Trophoblast cell (in vitro differentiated cells and primary cell): ENCODE measurements around the gene CHST2.

Experiments
- DNase-seq, 2 donors: peaks; one replicate each; pipeline ENCODE4 v3.0.0-alpha.2; 2016
- H2AFZ ChIP-seq: 2 replicates; pipeline ENCODE4 v1.6.1; 2013; ENCODE audit warnings: low read length, moderate library complexity, mild to moderate bottlenecking; ENCODE audit not compliant: insufficient read depth, poor library complexity
- H2AK5ac ChIP-seq: 2 replicates; pipeline ENCODE4 v1.6.1; 2013; ENCODE audit warnings: mild to moderate bottlenecking, low read length
- H2BK120ac ChIP-seq: 2 replicates; pipeline ENCODE4 v1.6.1; 2013; ENCODE audit warnings: low read length, mild to moderate bottlenecking, moderate library complexity; ENCODE audit not compliant: insufficient read depth, poor library complexity
- H2BK12ac ChIP-seq: 2 replicates; pipeline ENCODE4 v1.6.1; 2013; ENCODE audit warnings: mild to moderate bottlenecking, low read length, moderate library complexity
- H2BK5ac ChIP-seq: 2 replicates; pipeline ENCODE4 v1.6.1; 2013; ENCODE audit warnings: low read length, low read depth, moderate library complexity, mild to moderate bottlenecking; ENCODE audit not compliant: poor library complexity
- H3K14ac ChIP-seq: 2 replicates; pipeline ENCODE4 v1.6.1; 2013; ENCODE audit warnings: mild to moderate bottlenecking, low read length
- H3K18ac ChIP-seq: 2 replicates; pipeline ENCODE4 v1.6.1; 2013; ENCODE audit warnings: mild to moderate bottlenecking, low read length
- H3K23ac ChIP-seq: 2 replicates; pipeline ENCODE4 v1.6.1; 2013; ENCODE audit warnings: low read length
- H3K27ac ChIP-seq: 2 replicates; pipeline ENCODE4 v1.5.1; 2013; ENCODE audit warnings: low read depth, mild to moderate bottlenecking, inconsistent platforms, low read length, moderate library complexity
- H3K27me3 ChIP-seq: 2 replicates; pipeline ENCODE4 v1.6.1; 2013; ENCODE audit warnings: inconsistent platforms, mild to moderate bottlenecking, low read length, moderate library complexity; ENCODE audit not compliant: insufficient read depth
- H3K36me3 ChIP-seq, 2 experiments: 1 replicate in 1 of 2; 2 replicates in 1 of 2; pipeline ENCODE4 v1.6.1; 2013; ENCODE audit warnings: low read length in 2 of 2, mild to moderate bottlenecking in 2 of 2, moderate library complexity in 1 of 2; ENCODE audit not compliant: insufficient read depth in 2 of 2, control insufficient read depth in 1 of 2
- H3K4ac ChIP-seq: 2 replicates; pipeline ENCODE4 v1.6.1; 2013; ENCODE audit warnings: low read depth, mild to moderate bottlenecking, low read length, moderate library complexity
- H3K4me1 ChIP-seq, 2 experiments: 1 replicate in 1 of 2; 2 replicates in 1 of 2; pipeline ENCODE4 v1.6.1; 2013; ENCODE audit warnings: low read length in 2 of 2, mild to moderate bottlenecking in 2 of 2, moderate library complexity in 1 of 2; ENCODE audit not compliant: insufficient read depth in 2 of 2, control insufficient read depth in 1 of 2
- H3K4me2 ChIP-seq: 2 replicates; pipeline ENCODE4 v1.6.1; 2013; ENCODE audit warnings: inconsistent platforms, mild to moderate bottlenecking, low read length, moderate library complexity
- H3K4me3 ChIP-seq: 2 replicates; pipeline ENCODE4 v1.5.1; 2013; ENCODE audit warnings: mild to moderate bottlenecking, low read depth, low read length, inconsistent platforms
- H3K79me1 ChIP-seq: one replicate; pipeline ENCODE4 v1.6.1; 2013; ENCODE audit warnings: low read length
- H3K79me2 ChIP-seq: 2 replicates; pipeline ENCODE4 v1.6.1; 2013; ENCODE audit warnings: low read length, mild to moderate bottlenecking; ENCODE audit not compliant: control insufficient read depth, insufficient read depth, poor library complexity
- H3K9ac ChIP-seq: 2 replicates; pipeline ENCODE4 v1.6.1; 2013; ENCODE audit warnings: mild to moderate bottlenecking, low read length
- H3K9me3 ChIP-seq: 2 replicates; pipeline ENCODE4 v1.6.1; 2013; ENCODE audit warnings: low read depth, mild to moderate bottlenecking, control low read depth, inconsistent platforms, low read length; ENCODE audit not compliant: insufficient read depth
- H4K12ac ChIP-seq: 2 replicates; pipeline ENCODE4 v1.6.1; 2013; ENCODE audit warnings: low read depth, mild to moderate bottlenecking, low read length, moderate library complexity
- H4K8ac ChIP-seq: 2 replicates; pipeline ENCODE4 v1.6.1; 2013; ENCODE audit warnings: low read depth, mild to moderate bottlenecking, low read length, moderate library complexity
- H4K91ac ChIP-seq: one replicate; pipeline ENCODE4 v1.6.1; 2013; ENCODE audit warnings: low read depth, mild to moderate bottlenecking, low read length, moderate library complexity
- WGBS: extraction: QIAGEN DNeasy Blood & Tissue Kit; methylation state at CpG from one replicate; pipeline ENCODE4 v1.1.7; 2013; ENCODE audit warnings: missing lambda C conversion rate; ENCODE audit not compliant: insufficient read length, insufficient coverage; ENCODE audit errors: extremely low coverage; 5-methylcytosine and 5-hydroxymethylcytosine counted together

The CHST2 gene

GRCh38 chr3:143172795-143173145, 53.2 kb downstream of the CHST2 start:
- no peak overlapping the region for H3K18ac ChIP-seq
- no CpG with 5 or more reads among the region's 2 CpGs for WGBS
- H3K4me1 ChIP-seq: no peaks in the 10 kb centered on the region
- no peaks in the 10 kb centered on the region for H3K9me3 ChIP-seq
- no peak for DNase-seq
- H2AFZ ChIP-seq: no peak overlapping the region
- no peak overlapping the region for H3K14ac ChIP-seq
- no peak overlapping the region for H2BK12ac ChIP-seq
- no peaks in the 10 kb centered on the region for H3K27me3 ChIP-seq
- no peak overlapping the region for H2BK120ac ChIP-seq
- H3K9ac ChIP-seq: no peak overlapping the region
- no peak overlapping the region for H4K8ac ChIP-seq
- no peak overlapping the region for H3K23ac ChIP-seq
- no peak overlapping the region for H2AK5ac ChIP-seq
- H4K12ac ChIP-seq: no peak overlapping the region
- H3K4me2 ChIP-seq: no peak overlapping the region
- no peaks in the 10 kb centered on the region for H3K79me1 ChIP-seq
- no peak overlapping the region for H3K27ac ChIP-seq
- H3K36me3 ChIP-seq: no peaks in the 10 kb centered on the region
- no peaks in the 10 kb centered on the region for H3K79me2 ChIP-seq
- H4K91ac ChIP-seq: no peak overlapping the region
- H3K4ac ChIP-seq: no peak overlapping the region
- no peak overlapping the region for H3K4me3 ChIP-seq
- no peak overlapping the region for H2BK5ac ChIP-seq

- H2BK120ac ChIP-seq: no peak overlapping the region
- H2BK12ac ChIP-seq: no peak overlapping the region
- H3K14ac ChIP-seq: no peak overlapping the region
- no peak overlapping the region for H3K4me2 ChIP-seq
- no peak overlapping the region for H3K23ac ChIP-seq
- H3K27ac ChIP-seq: no peak overlapping the region
- no peak for DNase-seq
- no peak overlapping the region for H3K18ac ChIP-seq
- no peaks in the 10 kb centered on the region for H3K9me3 ChIP-seq
- no peaks in the 10 kb centered on the region for H3K79me2 ChIP-seq
- no peak overlapping the region for H4K8ac ChIP-seq
- H3K36me3 ChIP-seq: no peaks in the 10 kb centered on the region
- H3K4ac ChIP-seq: no peak overlapping the region
- H2BK5ac ChIP-seq: no peak overlapping the region
- H2AK5ac ChIP-seq: no peak overlapping the region
- no peak overlapping the region for H3K9ac ChIP-seq
- H4K12ac ChIP-seq: no peak overlapping the region
- no peak overlapping the region for H2AFZ ChIP-seq
- H3K4me3 ChIP-seq: no peak overlapping the region
- WGBS: no CpG with 5 or more reads among the region's 1 CpG
- no peaks in the 10 kb centered on the region for H3K27me3 ChIP-seq
- no peaks in the 10 kb centered on the region for H3K4me1 ChIP-seq
- no peaks in the 10 kb centered on the region for H3K79me1 ChIP-seq
- no peak overlapping the region for H4K91ac ChIP-seq
These were observed 53.7 kb downstream of the CHST2 start for GRCh38 chr3:143173242-143173641.
